MV-4-11 (cell line): Measurements from ENCODE around the gene TNXB.
"Not testable (repeated sequence)": the region's sequence is repeated elsewhere in the genome, so short reads cannot be mapped to it uniquely, and the experiment has no call there.

ENCODE experiments used
- DNase-seq: peaks from one replicate; lab custom pipeline; 2025; lab: John Stamatoyannopoulos, UW

The TNXB gene

GRCh38 chr6:32083812-32084768 is 25.0 kb downstream of the TNXB start:
- no peak for DNase-seq

- no peak for DNase-seq
Observed at GRCh38 chr6:32082935-32083334, 26.2 kb downstream of the TNXB start.

GRCh38 chr6:32082478-32082877 is 26.7 kb downstream of the TNXB start:
- DNase-seq = no peak

GRCh38 chr6:32081168-32081990 is 27.8 kb downstream of the TNXB start:
- peak; percentile 83 for DNase-seq

GRCh38 chr6:32079566-32080290 is 29.4 kb downstream of the TNXB start:
- no peak for DNase-seq

- peak; percentile 40 for DNase-seq
Observed at GRCh38 chr6:32076321-32076809, 32.8 kb downstream of the TNXB start.

GRCh38 chr6:32075781-32076180 is 33.4 kb downstream of the TNXB start:
- no peak for DNase-seq

- DNase-seq = no peak
Observed at GRCh38 chr6:32074996-32075532, 34.1 kb downstream of the TNXB start.

- no peak for DNase-seq
Observed at GRCh38 chr6:32073613-32074012, 35.5 kb downstream of the TNXB start.

GRCh38 chr6:32073101-32073500 is 36.0 kb downstream of the TNXB start:
- no peak for DNase-seq

GRCh38 chr6:32070814-32071543 is 38.2 kb downstream of the TNXB start:
- DNase-seq = no peak

- no peak for DNase-seq
Observed at GRCh38 chr6:32069878-32070515, 39.1 kb downstream of the TNXB start.

GRCh38 chr6:32069460-32069859 is 39.7 kb downstream of the TNXB start:
- no peak for DNase-seq

- no peak for DNase-seq
Observed at GRCh38 chr6:32068867-32069266, 40.3 kb downstream of the TNXB start.

- not testable (repeated sequence) for DNase-seq
Observed at GRCh38 chr6:32068315-32068714, 40.8 kb downstream of the TNXB start.

- DNase-seq = not testable (repeated sequence)
Observed at GRCh38 chr6:32067521-32067920, 41.6 kb downstream of the TNXB start.

GRCh38 chr6:32064706-32065105 is 44.4 kb downstream of the TNXB start:
- no peak for DNase-seq

- DNase-seq = no peak
Observed at GRCh38 chr6:32060966-32061655, 48.0 kb downstream of the TNXB start.

GRCh38 chr6:32058511-32058963 is 50.6 kb downstream of the TNXB start:
- DNase-seq = no peak

- no peak for DNase-seq
Observed at GRCh38 chr6:32057966-32058365, 51.2 kb downstream of the TNXB start.
